Mammary epithelial cell (primary cell): ENCODE measurements around the gene CNTNAP2.

Experiments
- EZH2 ChIP-seq: IDR thresholded peaks from 2 replicates; pipeline ENCODE4 v1.6.1; 2012; ENCODE audit warnings: low read length, inconsistent platforms, borderline replicate concordance
- TF ChIP-seq, protein P1 (sequence below), 2 donors: IDR thresholded peaks in 1 of 2; conservative IDR thresholded peaks in 1 of 2; 2 replicates each; pipeline ENCODE4 v1.5.1; 2011 to 2012; ENCODE audit warnings: inconsistent platforms in 2 of 2, low read length in 2 of 2, mild to moderate bottlenecking in 2 of 2, control low read depth in 1 of 2, low read depth in 1 of 2; ENCODE audit not compliant: insufficient read depth in 1 of 2; ENCODE audit errors: extremely low read depth in 1 of 2

DNA sequence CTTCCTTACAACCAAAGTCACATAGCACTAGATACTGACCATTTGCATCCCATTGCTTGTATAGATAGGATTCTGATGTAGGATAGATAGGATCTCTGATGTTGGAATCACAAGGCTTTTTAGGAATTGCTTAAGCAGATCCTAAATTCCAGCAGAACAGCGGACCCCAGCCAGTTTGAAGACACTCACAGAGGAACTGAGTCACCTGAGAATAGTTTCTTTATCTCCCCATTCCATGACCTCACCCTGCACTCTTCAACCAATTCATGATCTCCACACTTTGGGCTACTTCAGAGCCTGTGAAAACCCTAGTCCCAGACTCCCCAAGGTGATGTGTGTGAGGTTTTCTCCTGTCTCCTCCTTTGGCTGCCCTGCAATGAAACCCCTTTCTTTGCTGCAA lies 179.4 kb downstream of the CNTNAP2 start:
- TF ChIP-seq, protein P1, sequence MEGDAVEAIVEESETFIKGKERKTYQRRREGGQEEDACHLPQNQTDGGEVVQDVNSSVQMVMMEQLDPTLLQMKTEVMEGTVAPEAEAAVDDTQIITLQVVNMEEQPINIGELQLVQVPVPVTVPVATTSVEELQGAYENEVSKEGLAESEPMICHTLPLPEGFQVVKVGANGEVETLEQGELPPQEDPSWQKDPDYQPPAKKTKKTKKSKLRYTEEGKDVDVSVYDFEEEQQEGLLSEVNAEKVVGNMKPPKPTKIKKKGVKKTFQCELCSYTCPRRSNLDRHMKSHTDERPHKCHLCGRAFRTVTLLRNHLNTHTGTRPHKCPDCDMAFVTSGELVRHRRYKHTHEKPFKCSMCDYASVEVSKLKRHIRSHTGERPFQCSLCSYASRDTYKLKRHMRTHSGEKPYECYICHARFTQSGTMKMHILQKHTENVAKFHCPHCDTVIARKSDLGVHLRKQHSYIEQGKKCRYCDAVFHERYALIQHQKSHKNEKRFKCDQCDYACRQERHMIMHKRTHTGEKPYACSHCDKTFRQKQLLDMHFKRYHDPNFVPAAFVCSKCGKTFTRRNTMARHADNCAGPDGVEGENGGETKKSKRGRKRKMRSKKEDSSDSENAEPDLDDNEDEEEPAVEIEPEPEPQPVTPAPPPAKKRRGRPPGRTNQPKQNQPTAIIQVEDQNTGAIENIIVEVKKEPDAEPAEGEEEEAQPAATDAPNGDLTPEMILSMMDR (conservative IDR thresholded peaks at IDR 0.05 in 1 of 2, IDR thresholded peaks at IDR 0.05 in 1 of 2; ENCODE audit: extremely low read depth in 1 of 2, insufficient read depth in 1 of 2, low read depth in 1 of 2, low read length in 2 of 2), result no peak
- no peak for TF ChIP-seq EZH2
